GM19455 (cell line): ENCODE results near the gene PTGER4.
A peak's percentile ranks its signal among the peaks of the same experiment; 100 is the strongest.
"Not testable (repeated sequence)": the region's sequence is repeated elsewhere in the genome, so short reads cannot be mapped to it uniquely, and the experiment has no call there.

Experiments
- ATAC-seq: cut with Tn5 transposase; IDR thresholded peaks from one replicate; pipeline ENCODE4 v1.9.1; 2021; ENCODE audit not compliant: unreplicated experiment

Gene PTGER4

GRCh38 chr5:40679913-40680681 lies at the start of gene PTGER4:
TSS of gene PTGER4 (plus strand) at chr5:40679915. CDS start at chr5:40680994, 1,079 bp downstream.
- peak; percentile 47 for ATAC-seq

GRCh38 chr5:40630126-40630525 lies 49.6 kb upstream of the PTGER4 start:
- ATAC-seq: no peak

GRCh38 chr5:40631236-40631635 lies 48.5 kb upstream of the PTGER4 start:
- ATAC-seq: no peak

GRCh38 chr5:40634154-40634553 lies 45.6 kb upstream of the PTGER4 start:
- no peak for ATAC-seq

GRCh38 chr5:40634593-40634992 lies 45.1 kb upstream of the PTGER4 start:
- ATAC-seq: no peak

- ATAC-seq: not testable (repeated sequence)
Observed at GRCh38 chr5:40639531-40639930, 40.2 kb upstream of the PTGER4 start.

- no peak for ATAC-seq
Observed at GRCh38 chr5:40646266-40646665, 33.4 kb upstream of the PTGER4 start.

- no peak for ATAC-seq
Observed at GRCh38 chr5:40648150-40648549, 31.6 kb upstream of the PTGER4 start.

GRCh38 chr5:40649463-40650030 lies 30.2 kb upstream of the PTGER4 start:
- ATAC-seq: no peak

- ATAC-seq: no peak
Observed at GRCh38 chr5:40651201-40651600, 28.5 kb upstream of the PTGER4 start.

- ATAC-seq: no peak
Observed at GRCh38 chr5:40652441-40653220, 27.1 kb upstream of the PTGER4 start.

GRCh38 chr5:40653221-40654022 lies 26.3 kb upstream of the PTGER4 start:
- no peak for ATAC-seq

- no peak for ATAC-seq
Observed at GRCh38 chr5:40654377-40654991, 25.2 kb upstream of the PTGER4 start.

- no peak for ATAC-seq
Observed at GRCh38 chr5:40655138-40655537, 24.6 kb upstream of the PTGER4 start.

- ATAC-seq: not testable (repeated sequence)
Observed at GRCh38 chr5:40656091-40656490, 23.6 kb upstream of the PTGER4 start.

GRCh38 chr5:40656766-40657165 lies 22.9 kb upstream of the PTGER4 start:
- ATAC-seq: no peak

GRCh38 chr5:40660751-40661150 lies 19.0 kb upstream of the PTGER4 start:
- ATAC-seq: no peak

GRCh38 chr5:40665635-40666298 lies 13.9 kb upstream of the PTGER4 start:
- ATAC-seq: no peak

GRCh38 chr5:40666657-40667056 lies 13.1 kb upstream of the PTGER4 start:
- ATAC-seq: no peak

- ATAC-seq: no peak
Observed at GRCh38 chr5:40667161-40667663, 12.5 kb upstream of the PTGER4 start.
